Measurements from ENCODE around the gene VMAC.

GRCh38 chr19:5954293-5954692 lies 49.6 kb downstream of the VMAC start:
- TF ChIP-seq CTCF (IDR thresholded peaks at IDR 0.05) (no peak), POLR2A (IDR thresholded peaks at IDR 0.05) (no peak)

All from right lobe of liver (tissue), 4 donors.